NT2/D1 (cell line): ENCODE results near the gene PTPRK.

Experiments used
- SUZ12 ChIP-seq: IDR thresholded peaks from 2 replicates; pipeline ENCODE4 v1.6.1; 2011; ENCODE audit not compliant: insufficient read length, insufficient read depth; ENCODE audit errors: extremely low read depth
- YY1 ChIP-seq: IDR thresholded peaks from 2 replicates; pipeline ENCODE4 v1.6.1; 2011; ENCODE audit not compliant: insufficient read length, insufficient read depth
- ZNF274 ChIP-seq: IDR thresholded peaks from 2 replicates; pipeline ENCODE4 v1.6.1; 2011; ENCODE audit warnings: mild to moderate bottlenecking, low read depth, low read length

- TF ChIP-seq YY1 = no peak
- TF ChIP-seq ZNF274 = no peak
- no peak for TF ChIP-seq SUZ12
Observed at GRCh38 chr6:128487746-128488145, 32.7 kb downstream of the PTPRK start.
